Fibroblast of lung (primary cell): ENCODE results near the gene COX4I1. TPM values are rescaled to one million over a fixed set of nuclear protein-coding genes. Genes with fewer than 3 reads are reported as not detected.

Source experiments
- DNase-seq, 2 donors: peaks; one replicate each; pipeline versions ENCODE4 v3.0.0 to v3.0.0-alpha.2; 2010; ENCODE audit warnings: low read depth in 2 of 2
- H2AFZ ChIP-seq: 2 replicates; pipeline ENCODE4 v1.5.1; 2012; ENCODE audit warnings: low read length, control low read depth, inconsistent platforms
- H3K27ac ChIP-seq: 2 replicates; pipeline ENCODE4 v1.5.1; 2011; ENCODE audit warnings: low read length, control low read depth; ENCODE audit not compliant: insufficient read depth
- H3K27me3 ChIP-seq: 2 replicates; pipeline ENCODE4 v1.5.1; 2011; ENCODE audit warnings: mild to moderate bottlenecking, low read length; ENCODE audit not compliant: control insufficient read depth, insufficient read depth
- H3K36me3 ChIP-seq: 2 replicates; pipeline ENCODE4 v1.5.1; 2011; ENCODE audit warnings: low read length; ENCODE audit not compliant: control insufficient read depth, insufficient read depth
- H3K4me1 ChIP-seq: 2 replicates; pipeline ENCODE4 v1.5.1; 2011; ENCODE audit warnings: low read length; ENCODE audit not compliant: control insufficient read depth, insufficient read depth; ENCODE audit errors: extremely low read depth
- H3K4me2 ChIP-seq: 2 replicates; pipeline ENCODE4 v1.5.1; 2011; ENCODE audit warnings: low read length, control low read depth; ENCODE audit not compliant: insufficient read depth; ENCODE audit errors: extremely low read depth
- H3K4me3 ChIP-seq, 4 experiments: fragments of 200-600 bp in 1 of 4; sonication (generic) in 1 of 4; replicated peaks in 1 of 4; 2 replicates each; pipeline ENCODE4 v1.5.1; 2011 to 2016; ENCODE audit warnings: low read length in 4 of 4, low read depth in 3 of 4, mild to moderate bottlenecking in 3 of 4, control low read depth in 2 of 4, inconsistent platforms in 1 of 4, mixed read lengths in 1 of 4; ENCODE audit not compliant: insufficient read depth in 1 of 4; ENCODE audit errors: control extremely low read depth in 1 of 4
- H3K79me2 ChIP-seq: 2 replicates; pipeline ENCODE4 v1.5.1; 2012; ENCODE audit warnings: mild to moderate bottlenecking, low read length, inconsistent platforms; ENCODE audit not compliant: control insufficient read depth, insufficient read depth
- H3K9ac ChIP-seq: 2 replicates; pipeline ENCODE4 v1.5.1; 2011; ENCODE audit warnings: mild to moderate bottlenecking, low read length, control low read depth; ENCODE audit not compliant: insufficient read depth
- H3K9me3 ChIP-seq: 2 replicates; pipeline ENCODE4 v1.5.1; 2012; ENCODE audit warnings: low read depth, low read length; ENCODE audit not compliant: control insufficient read depth, insufficient read depth
- H4K20me1 ChIP-seq: 2 replicates; pipeline ENCODE4 v1.5.1; 2011; ENCODE audit warnings: low read length; ENCODE audit not compliant: control insufficient read depth, insufficient read depth; ENCODE audit errors: extremely low read depth
- CTCF ChIP-seq, 2 donors: IDR thresholded peaks in 1 of 2; conservative IDR thresholded peaks in 1 of 2; 1 replicate in 1 of 2; 2 replicates in 1 of 2; pipeline ENCODE4 v1.5.1; 2011 to 2012; ENCODE audit warnings: low read length in 2 of 2, control low read depth in 1 of 2, inconsistent platforms in 1 of 2, low read depth in 1 of 2, mild to moderate bottlenecking in 1 of 2
- EZH2 ChIP-seq: IDR thresholded peaks from 2 replicates; pipeline ENCODE4 v1.5.1; 2012; ENCODE audit warnings: low read length, control low read depth, mild to moderate bottlenecking; ENCODE audit errors: missing control alignments
- polyA plus RNA-seq, 2 donors: library from polyadenylated mRNA; depleted of rRNA in 1 of 2; stranded (reverse) in 1 of 2; unstranded in 1 of 2; fragments of >200 nt; gene quantifications; 2 replicates each; pipeline ENCODE4 v1.2.1, GENCODE V29; 2011 to 2012; ENCODE audit warnings: missing spikeins in 1 of 2
- total RNA-seq: library from RNA; depleted of rRNA; stranded (reverse); fragments of >200 nt; gene quantifications from 2 replicates; pipeline ENCODE4 v1.2.1, GENCODE V29; 2014

The COX4I1 gene
- total and polyA plus RNA-seq, 2 donors (not counting 1 experiment from before 2014, with no cell fraction given), result 442 to 653 TPM

GRCh38 chr16:85809645-85810044 lies 10.2 kb downstream of the COX4I1 start:
- DNase-seq, result no peak
- Histone ChIP-seq H3K27me3 (peaks cover 10% of the 10 kb centered on the region), H3K36me3 (peaks cover 12% of the 10 kb centered on the region), H3K27ac (no peak overlapping the region), H3K4me3 (no peak overlapping the region), H3K4me2 (no peak overlapping the region), H3K79me2 (no peaks in the 10 kb centered on the region), H3K9ac (no peak overlapping the region), H4K20me1 (no peaks in the 10 kb centered on the region), H3K4me1 (no peaks in the 10 kb centered on the region), H2AFZ (no peak overlapping the region), H3K9me3 (no peaks in the 10 kb centered on the region)
- no peak for TF ChIP-seq CTCF (conservative IDR thresholded peaks at IDR 0.05 in 1 of 2, IDR thresholded peaks at IDR 0.05 in 1 of 2; ENCODE audit: low read depth in 1 of 2, low read length in 2 of 2)

GRCh38 chr16:85810097-85810741 lies 10.7 kb downstream of the COX4I1 start:
- Histone ChIP-seq H3K4me1 (no peaks in the 10 kb centered on the region), H4K20me1 (no peaks in the 10 kb centered on the region), H3K27me3 (peaks cover 10% of the 10 kb centered on the region), H3K79me2 (no peaks in the 10 kb centered on the region), H3K9ac (no peak overlapping the region), H2AFZ (no peak overlapping the region), H3K4me2 (no peak overlapping the region), H3K4me3 (no peak overlapping the region), H3K9me3 (no peaks in the 10 kb centered on the region), H3K36me3 (peaks cover 8% of the 10 kb centered on the region), H3K27ac (no peak overlapping the region)
- TF ChIP-seq CTCF (conservative IDR thresholded peaks at IDR 0.05 in 1 of 2, IDR thresholded peaks at IDR 0.05 in 1 of 2; ENCODE audit: low read depth in 1 of 2, low read length in 2 of 2) (no peak), EZH2 (no peak)
- no peak for DNase-seq

- no peak for TF ChIP-seq EZH2
- TF ChIP-seq CTCF (conservative IDR thresholded peaks at IDR 0.05 in 1 of 2, IDR thresholded peaks at IDR 0.05 in 1 of 2; ENCODE audit: low read depth in 1 of 2, low read length in 2 of 2), result no peak
- Histone ChIP-seq H3K36me3 (peaks cover 6% of the 10 kb centered on the region), H3K9ac (no peak overlapping the region), H3K4me2 (no peak overlapping the region), H4K20me1 (no peaks in the 10 kb centered on the region), H2AFZ (no peak overlapping the region), H3K27ac (no peak overlapping the region), H3K27me3 (peaks cover 10% of the 10 kb centered on the region), H3K4me1 (no peaks in the 10 kb centered on the region), H3K9me3 (no peaks in the 10 kb centered on the region), H3K79me2 (no peaks in the 10 kb centered on the region), H3K4me3 (no peak overlapping the region)
- DNase-seq, result no peak
Measured at GRCh38 chr16:85810742-85811115, 11.2 kb downstream of the COX4I1 start.
